ENCODE measurements around the gene SERPINA3. TPM values are rescaled to one million over a fixed set of nuclear protein-coding genes. Genes with fewer than 3 reads are reported as not detected.
"Not testable (repeated sequence)": the region's sequence is repeated elsewhere in the genome, so short reads cannot be mapped to it uniquely, and the experiment has no call there.

Gene SERPINA3
- total RNA-seq, 1 experiment from 2014 or later = not detected

GRCh38 chr14:94632305-94632590, 20.1 kb downstream of the SERPINA3 start:
- DNase-seq (ENCODE audit: low spot score) = no peak

DNA sequence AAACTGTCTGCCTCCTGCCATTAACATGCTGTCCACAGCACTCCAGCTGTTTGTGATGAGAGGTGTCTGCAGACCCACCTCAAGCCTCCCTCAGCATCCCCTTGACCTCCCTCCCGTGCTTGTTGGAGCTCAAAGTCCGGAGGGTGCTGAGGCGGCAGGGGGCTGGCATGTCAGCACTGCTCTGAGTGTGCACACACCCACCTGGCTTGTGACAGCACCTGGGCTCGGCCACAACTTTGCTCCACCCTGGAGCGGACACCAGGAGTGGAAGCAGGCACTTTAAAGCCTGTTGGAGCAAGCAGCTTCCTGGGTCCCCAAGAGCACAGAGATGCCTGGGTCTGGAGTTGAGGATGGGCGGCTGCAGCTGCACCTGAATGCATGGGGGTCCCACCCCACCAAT, 20.9 kb downstream of the SERPINA3 start:
- DNase-seq (ENCODE audit: low spot score) = no peak

DNA sequence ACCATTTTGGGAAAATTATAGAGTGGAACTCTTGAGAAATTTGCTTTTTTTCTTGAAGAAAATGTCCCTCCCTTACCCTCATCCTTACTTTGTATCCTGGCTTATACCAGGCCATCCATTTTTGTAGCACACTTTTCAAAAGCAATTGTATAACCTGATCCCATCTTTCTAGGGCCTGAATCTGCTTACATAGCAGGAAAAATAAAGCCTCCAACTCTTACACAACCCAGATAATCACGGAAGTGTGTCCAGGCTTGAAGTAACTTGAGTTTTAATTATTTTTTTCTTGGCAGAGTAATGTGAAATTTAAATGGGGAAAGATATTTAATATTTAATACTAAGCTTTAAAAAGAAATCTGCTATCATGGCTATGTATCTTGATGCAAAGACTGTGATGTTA, 23.0 kb downstream of the SERPINA3 start:
- no peak for DNase-seq (ENCODE audit: low spot score)

DNA sequence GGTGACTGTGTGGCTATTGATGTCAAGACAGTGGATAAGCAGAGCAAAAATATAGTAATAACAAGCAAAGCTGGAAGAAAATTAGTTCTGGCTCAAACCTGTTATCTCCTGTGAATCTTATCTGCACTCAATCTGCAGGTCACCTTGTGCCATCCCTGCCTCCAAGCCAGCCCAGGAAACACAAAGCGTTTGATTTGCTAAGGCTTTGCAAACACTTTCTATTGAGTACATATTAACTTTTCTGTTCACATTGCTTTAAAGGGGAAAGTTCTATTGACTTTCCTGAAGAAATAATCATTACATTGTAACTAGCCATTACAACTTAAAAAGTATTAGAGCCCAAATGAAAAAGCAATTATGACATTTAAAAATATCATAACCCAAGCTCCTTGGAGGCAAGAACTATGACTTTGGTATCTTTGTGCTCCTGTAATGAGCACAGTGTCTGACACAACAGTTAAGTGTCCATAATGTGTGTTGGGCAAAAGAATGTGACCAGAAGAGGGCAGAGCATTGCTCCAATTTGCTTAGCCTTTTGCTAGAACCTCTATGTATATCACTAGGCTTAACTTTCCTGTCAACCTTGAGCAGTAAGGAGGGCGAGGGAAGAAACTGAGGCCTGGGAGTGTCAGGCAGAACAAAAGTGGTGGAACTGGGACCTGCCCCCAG, 24.7 kb downstream of the SERPINA3 start:
- DNase-seq (ENCODE audit: low spot score) = no peak

- not testable (repeated sequence) for DNase-seq (ENCODE audit: low spot score)
These were observed 25.6 kb downstream of the SERPINA3 start for GRCh38 chr14:94637814-94638213.

DNA sequence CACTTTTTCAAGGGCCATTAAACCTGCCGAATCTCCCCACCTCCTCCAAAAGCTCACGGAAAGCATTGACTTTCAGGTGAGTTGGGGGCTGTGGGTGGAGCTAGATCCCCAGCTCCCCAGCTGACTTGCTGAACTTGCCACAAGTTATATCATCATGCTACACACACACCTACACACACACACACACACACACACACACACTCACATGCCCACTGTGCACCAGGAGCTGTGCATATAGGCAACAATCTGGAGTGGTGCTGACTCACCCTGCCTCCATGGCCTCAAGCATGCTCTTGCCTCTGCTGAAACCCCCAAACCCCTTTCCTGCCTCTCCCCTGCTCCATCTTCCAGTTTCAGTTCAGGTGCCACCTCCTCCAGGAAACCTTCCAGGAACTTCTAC, 26.1 kb downstream of the SERPINA3 start:
- DNase-seq (ENCODE audit: low spot score) = no peak

DNA sequence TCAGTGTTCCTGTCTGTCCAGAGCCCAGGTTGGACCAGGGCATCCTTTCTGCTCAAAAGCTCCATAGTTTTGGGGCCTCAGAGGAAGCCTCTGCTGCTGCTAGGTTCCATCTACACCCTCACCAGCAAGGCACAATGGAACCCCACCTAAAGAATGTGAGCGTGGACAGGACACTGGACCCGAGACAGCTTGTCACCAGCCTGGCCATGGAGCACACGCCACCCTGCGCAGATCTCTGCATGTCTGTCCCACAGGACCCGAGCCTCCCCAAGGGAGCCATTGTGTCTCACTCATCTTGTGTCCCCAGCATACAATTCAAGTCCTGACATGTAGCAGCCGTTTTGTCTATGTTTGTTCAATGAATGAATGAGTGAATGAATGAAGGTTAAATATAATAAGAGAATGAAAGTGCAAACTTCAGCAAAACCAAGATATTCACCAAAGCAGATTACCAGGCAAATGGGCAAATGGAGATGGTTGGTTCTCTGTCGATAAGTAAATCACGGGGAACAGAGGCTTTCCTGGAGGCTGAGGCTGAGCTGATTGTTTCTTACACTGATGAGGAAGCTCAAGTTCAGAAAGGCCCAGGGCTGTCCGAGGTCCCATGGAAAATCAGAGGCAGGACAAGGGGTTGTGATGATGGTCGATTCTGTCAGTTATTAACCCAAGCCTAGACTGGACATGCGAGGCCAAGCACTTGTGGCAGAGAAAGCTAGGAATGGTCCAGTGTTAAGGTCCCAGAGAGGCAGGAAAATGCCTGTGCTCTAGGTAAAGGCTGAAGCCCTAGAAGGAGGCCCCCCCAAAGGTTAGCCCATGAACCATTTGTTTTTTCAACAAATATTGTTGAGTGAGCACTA, 27.0 kb downstream of the SERPINA3 start:
- no peak for DNase-seq (ENCODE audit: low spot score)

DNA sequence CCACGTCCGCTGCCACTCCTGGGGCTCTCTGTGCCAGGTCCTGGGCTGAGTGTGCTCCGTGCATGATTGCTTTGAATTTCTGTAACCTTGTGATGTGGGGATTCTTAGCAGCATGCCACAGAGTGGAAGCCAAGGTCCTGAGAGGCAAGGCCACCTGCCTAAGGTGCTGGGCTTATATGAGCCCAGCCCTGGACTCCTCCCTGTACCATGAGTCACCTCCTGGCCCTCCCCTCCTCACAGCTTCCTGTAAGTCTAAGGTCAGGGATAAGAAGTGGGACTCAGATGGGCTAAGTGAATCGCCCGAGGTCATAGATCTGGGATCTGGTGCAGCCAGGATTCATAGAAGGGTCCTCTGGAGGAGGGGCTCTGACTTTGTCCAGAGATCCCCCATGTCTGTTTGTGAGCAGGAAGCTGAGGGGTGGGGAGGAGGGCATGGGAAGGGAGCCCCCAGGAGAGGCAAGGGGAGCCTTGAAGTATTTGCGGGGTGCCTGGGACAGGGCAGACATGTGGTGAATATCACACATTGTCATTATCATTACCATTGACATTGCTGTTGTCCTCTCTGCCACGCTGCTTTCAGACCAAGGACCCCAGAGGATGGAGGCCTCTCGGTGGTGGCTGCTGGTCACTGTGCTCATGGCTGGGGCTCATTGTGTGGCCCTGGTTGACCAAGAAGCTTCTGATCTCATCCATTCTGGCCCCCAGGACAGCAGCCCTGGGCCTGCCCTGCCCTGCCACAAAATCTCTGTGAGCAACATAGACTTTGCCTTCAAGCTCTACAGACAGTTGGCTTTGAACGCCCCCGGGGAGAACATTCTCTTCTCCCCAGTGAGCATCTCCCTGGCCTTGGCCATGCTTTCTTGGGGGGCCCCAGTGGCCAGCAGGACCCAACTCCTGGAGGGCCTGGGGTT, 28.8 kb downstream of the SERPINA3 start:
- DNase-seq (ENCODE audit: low spot score) = no peak

DNA sequence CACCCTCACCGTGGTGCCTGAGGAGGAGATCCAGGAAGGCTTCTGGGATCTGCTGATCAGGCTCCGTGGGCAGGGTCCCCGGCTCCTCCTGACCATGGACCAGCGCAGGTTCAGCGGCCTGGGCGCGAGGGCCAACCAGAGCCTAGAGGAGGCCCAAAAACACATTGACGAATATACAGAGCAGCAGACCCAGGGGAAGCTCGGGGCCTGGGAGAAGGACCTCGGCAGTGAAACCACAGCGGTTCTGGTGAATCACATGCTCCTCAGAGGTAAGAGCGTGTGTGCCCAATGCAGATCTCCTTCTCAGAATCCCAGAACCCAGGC, 29.4 kb downstream of the SERPINA3 start:
- DNase-seq (ENCODE audit: low spot score) = no peak

DNA sequence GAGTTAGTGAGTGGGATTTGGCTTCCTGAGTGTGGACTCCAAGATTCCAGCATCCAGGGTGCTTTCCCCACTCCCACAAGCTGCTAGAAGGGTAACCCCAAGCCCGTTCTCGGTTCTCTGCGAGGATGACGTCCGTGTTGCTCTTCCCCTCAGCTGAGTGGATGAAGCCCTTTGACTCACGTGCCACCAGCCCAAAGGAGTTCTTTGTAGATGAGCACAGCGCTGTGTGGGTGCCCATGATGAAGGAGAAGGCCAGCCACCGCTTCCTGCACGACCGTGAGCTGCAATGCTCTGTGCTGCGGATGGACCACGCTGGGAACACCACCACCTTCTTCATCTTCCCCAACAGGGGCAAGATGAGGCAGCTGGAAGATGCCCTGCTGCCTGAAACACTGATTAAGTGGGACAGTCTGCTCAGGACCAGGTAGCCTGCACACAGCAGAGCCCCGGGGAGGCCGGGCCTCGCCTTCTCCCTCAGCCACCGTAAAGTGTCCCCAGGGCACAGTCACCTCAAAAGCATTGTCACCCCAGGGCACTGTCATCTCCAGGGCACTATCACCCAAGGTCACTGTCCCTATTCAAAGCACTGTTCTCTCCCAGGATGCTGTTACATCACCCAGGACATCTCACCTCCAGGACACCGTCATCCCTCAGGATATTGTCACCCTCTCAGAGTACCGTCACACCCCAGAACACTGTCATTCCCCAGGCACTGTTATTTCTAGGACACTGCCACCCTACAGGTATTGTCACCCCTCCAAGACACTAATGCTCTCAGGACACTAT, 31.3 kb downstream of the SERPINA3 start:
- no peak for DNase-seq (ENCODE audit: low spot score)

DNA sequence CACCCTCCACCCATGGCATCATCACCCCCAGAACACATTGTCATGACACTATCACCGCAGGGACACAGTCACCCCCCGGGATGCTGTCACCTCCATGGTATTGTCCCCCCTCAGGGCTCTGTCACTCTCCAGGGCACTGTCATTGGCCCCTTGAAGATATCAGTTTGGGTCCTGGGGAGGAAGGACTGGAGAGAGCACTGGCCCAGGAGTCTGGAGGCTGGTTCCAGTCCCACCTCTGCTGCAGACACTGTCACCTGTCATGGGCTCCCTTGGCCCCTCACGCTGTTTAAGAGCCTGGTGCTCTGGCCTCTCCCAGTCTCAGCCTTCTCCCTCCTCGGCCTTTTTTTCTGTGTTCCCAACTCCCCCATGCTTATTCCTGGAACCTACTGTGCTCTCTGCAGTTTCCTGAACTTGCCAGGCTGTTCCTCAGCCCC, 31.9 kb downstream of the SERPINA3 start:
- no peak for DNase-seq (ENCODE audit: low spot score)

DNA sequence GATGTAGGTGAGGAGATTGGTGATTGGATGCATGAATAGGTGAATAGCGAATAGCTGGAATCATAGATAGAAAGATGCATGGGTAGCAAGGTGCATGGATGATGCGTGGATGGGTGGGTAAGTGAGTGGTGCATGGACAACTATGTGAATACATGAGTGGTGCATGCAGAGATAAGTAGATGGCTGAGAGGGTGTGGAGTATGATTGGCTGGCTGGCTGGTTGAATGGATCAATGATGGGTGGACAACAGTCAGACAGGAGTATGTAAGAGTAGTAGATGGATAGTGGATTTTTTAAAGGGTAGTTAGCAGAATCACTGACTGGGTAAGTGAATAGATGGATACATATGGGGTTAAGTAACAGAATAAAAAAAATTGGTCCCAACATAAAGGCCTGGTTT, 33.9 kb downstream of the SERPINA3 start:
- DNase-seq (ENCODE audit: low spot score) = no peak

DNA sequence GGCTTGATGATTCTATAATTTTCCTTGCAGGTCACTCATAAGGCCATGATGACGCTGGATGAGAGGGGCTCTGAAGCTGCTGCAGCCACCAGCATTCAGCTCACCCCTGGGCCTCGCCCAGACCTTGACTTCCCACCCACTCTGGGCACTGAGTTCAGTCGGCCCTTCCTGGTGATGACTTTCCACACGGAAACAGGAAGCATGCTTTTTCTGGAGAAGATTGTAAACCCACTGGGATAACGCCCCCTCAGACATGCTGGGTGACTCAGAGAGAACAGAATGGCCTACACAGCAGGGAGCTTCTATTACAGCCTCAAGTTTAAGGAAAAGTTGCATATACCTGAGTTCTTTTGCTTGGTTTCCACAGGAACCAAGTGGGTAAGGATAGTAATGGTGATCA, 34.3 kb downstream of the SERPINA3 start:
- peak; percentile 4 for DNase-seq (ENCODE audit: low spot score)

- no peak for DNase-seq (ENCODE audit: low spot score)
These were observed 36.6 kb downstream of the SERPINA3 start for GRCh38 chr14:94648801-94649200.

DNA sequence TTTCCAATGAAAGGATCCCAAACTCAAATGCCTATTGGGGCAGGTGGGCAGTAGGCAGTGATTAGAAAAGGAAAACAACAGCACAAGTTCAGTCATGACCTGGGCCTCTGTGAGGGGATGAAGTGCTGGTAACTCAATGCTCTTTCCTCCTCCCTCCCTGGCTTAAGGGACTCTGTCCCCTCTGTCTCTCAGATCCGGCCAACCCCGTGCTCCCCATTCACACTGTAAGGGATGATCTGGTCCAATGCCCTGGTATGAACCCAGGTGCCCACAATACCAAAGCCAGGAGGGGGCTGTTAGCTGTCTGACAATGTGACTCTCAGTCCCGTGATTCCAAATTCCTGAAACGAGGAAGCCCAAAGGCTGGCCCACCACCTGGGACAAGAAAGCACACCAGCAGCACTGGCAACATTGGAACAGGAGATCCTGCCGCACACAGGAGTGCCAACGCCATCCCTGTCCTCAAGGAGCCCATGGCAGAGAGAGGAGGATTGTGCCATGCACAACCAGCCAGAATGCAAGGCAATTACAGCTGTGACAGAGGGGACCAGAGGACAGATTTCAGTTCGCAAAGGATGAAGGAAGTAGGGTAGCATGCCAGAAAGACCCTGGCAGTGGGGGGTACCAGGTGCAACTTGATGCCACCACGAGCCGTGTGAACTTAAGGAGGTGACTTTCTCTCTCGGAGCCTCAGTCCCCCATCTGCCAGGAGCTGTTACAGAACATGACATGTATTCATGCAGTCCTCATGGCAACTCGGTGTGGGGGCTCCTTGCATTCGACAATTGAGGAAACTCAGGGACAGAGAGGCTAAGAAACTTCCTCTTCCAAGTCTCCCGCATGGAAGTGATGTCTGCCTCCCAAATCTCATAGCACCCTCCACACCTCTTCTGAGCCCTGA, 37.6 kb downstream of the SERPINA3 start:
- no peak for DNase-seq (ENCODE audit: low spot score)

DNA sequence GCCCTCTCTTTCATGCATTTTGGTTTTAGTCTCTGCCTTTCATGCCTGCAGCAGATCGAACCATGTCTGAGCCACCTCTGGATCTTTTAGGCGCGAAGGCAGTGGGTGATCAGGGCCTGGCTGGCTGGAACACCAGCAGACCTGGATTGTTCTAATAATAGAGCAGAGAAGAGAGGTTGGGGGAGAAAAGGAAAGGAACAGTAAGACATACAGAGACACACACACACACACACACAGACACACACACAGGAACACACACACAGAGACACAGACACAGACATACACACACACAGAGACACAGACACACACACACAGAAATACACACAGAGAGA, 38.2 kb downstream of the SERPINA3 start:
- no peak for DNase-seq (ENCODE audit: low spot score)

- no peak for DNase-seq (ENCODE audit: low spot score)
These were observed 38.9 kb downstream of the SERPINA3 start for GRCh38 chr14:94650806-94651805.

DNA sequence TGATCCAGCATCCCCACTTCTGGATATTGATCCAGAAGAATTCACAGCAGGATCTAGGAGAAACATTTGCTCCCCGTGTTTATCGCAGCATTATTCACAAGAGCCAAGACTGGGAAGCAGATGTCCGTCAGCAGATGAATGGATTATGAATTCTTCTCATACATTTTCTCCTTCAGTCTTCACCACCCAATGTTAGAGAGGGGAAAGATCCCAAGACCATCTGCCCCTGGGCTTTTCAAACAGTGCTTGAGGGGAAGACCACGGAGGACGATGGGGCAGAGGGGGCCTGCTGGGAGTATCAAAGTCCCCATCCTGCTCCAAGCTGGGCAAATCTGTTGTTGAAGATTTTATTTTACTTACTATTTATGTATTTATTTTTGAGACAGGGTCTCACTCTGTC, 41.1 kb downstream of the SERPINA3 start:
- DNase-seq (ENCODE audit: low spot score) = no peak

DNA sequence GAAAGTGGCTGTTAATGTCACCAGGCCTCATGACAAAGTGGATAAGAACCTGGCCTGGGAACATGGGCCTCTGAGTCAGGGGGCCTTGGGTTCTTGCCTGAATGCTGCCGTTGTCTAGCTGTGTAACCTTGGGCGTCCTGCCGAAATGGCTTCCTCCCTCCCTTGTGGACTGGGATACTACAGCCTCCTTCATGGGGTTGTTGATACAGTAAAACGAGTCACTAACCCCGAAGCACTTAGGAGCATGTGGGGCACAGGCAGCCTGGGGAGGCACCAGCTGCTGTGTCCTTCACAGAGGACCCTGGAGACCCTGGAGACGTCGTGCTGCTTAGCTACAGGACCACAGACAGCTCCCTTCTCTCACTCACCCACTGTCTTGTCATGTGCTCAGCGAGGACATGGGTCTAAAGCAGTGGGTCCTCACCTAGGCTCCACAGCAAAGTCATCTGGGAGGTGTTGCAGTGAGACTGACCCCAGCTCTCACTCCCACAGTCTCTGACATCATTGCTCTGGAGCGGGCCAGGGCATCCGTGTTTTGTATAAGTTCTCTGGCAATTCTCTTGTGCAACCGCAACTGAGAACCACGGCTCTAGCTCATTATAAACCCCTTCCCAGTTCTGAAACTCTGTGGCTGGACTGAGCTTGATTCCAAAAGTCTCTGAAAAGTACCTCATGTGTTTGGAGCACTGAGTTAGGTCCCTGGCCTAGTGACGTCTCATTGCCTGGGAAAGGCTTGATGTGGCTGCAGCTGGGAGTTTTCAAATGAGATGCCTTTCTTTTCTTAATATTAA, 42.1 kb downstream of the SERPINA3 start:
- DNase-seq (ENCODE audit: low spot score) = no peak

Data from A172 (cell line).